Right renal pelvis (tissue), 4 donors: ENCODE results near the gene SERPINB8. TPM values are rescaled to one million over a fixed set of nuclear protein-coding genes. Genes with fewer than 3 reads are reported as not detected.
A peak's percentile ranks its signal among the peaks of the same experiment; 100 is the strongest.

Source experiments
- DNase-seq, 4 donors: peaks; one replicate each; pipeline ENCODE4 v3.0.0-alpha.2; 2013; ENCODE audit warnings: low read depth in 4 of 4, low spot score in 3 of 4, missing footprints in 1 of 4
- polyA plus RNA-seq, 4 donors: library from polyadenylated mRNA; unstranded; fragments of 120-200 nt; gene quantifications; one replicate each; pipeline ENCODE4 v1.2.1, GENCODE V29; 2013; ENCODE audit not compliant: insufficient read length in 4 of 4

Gene SERPINB8
- polyA plus RNA-seq, 4 donors = 4.1 to 5.7 (median 4.4) TPM

- DNase-seq = no peak
Measured at GRCh38 chr18:63963615-63964256, 6.1 kb upstream of the SERPINB8 start.

GRCh38 chr18:63964908-63965307 is 5.0 kb upstream of the SERPINB8 start:
- DNase-seq = no peak

GRCh38 chr18:63965716-63966330 is 4.1 kb upstream of the SERPINB8 start:
- DNase-seq = no peak

GRCh38 chr18:63970809-63971205 is 926 bp downstream of the SERPINB8 start:
- no peak for DNase-seq

GRCh38 chr18:63971320-63972001 is 1.6 kb downstream of the SERPINB8 start:
- no peak for DNase-seq

- DNase-seq = no peak
Measured at GRCh38 chr18:63972002-63972376, 2.1 kb downstream of the SERPINB8 start.

GRCh38 chr18:63974991-63975390 is 5.1 kb downstream of the SERPINB8 start:
- no peak for DNase-seq

GRCh38 chr18:63975628-63976027 is 5.7 kb downstream of the SERPINB8 start:
- DNase-seq = no peak

GRCh38 chr18:63977040-63977439 is 7.2 kb downstream of the SERPINB8 start:
- DNase-seq = no peak

GRCh38 chr18:63979409-63979920 is 9.6 kb downstream of the SERPINB8 start:
- DNase-seq = peak in 3 of 4 donors; percentile 51 to 59 (median 54)

- DNase-seq = no peak
Measured at GRCh38 chr18:63980027-63980426, 10.1 kb downstream of the SERPINB8 start.

- no peak for DNase-seq
Measured at GRCh38 chr18:63980896-63981460, 11.1 kb downstream of the SERPINB8 start.

GRCh38 chr18:63981719-63982118 is 11.8 kb downstream of the SERPINB8 start:
- DNase-seq = no peak

- DNase-seq = no peak
Measured at GRCh38 chr18:63982361-63982760, 12.5 kb downstream of the SERPINB8 start.

- DNase-seq = no peak
Measured at GRCh38 chr18:63986885-63987284, 17.0 kb downstream of the SERPINB8 start.

- DNase-seq = no peak
Measured at GRCh38 chr18:63987743-63988142, 17.9 kb downstream of the SERPINB8 start.

GRCh38 chr18:63992751-63993150 is 22.9 kb downstream of the SERPINB8 start:
- DNase-seq = no peak

GRCh38 chr18:63994783-63995399 is 25.0 kb downstream of the SERPINB8 start:
- DNase-seq = peak in 3 of 4 donors; percentile 8 to 27 (median 26)

GRCh38 chr18:63997041-63997440 is 27.2 kb downstream of the SERPINB8 start:
- DNase-seq = no peak

GRCh38 chr18:63997606-63998005 is 27.7 kb downstream of the SERPINB8 start:
- DNase-seq = no peak

GRCh38 chr18:63999871-64000270 is 30.0 kb downstream of the SERPINB8 start:
- no peak for DNase-seq
